Effector memory CD8-positive, alpha-beta T cell (primary cell): ENCODE results near the gene SLC8A1.

ENCODE experiments used
- ATAC-seq: fragments of 150-1000 bp; cut with Tn5 transposase; replicated peaks from 2 replicates; pipeline ENCODE4 v1.10.0; 2021; ENCODE audit warnings: mild to moderate bottlenecking, moderate library complexity
- DNase-seq, 3 experiments: peaks; one replicate each; pipeline ENCODE4 v3.0.0; 2021
- H3K27ac Mint-ChIP-seq, 2 donors: one replicate each; pipeline ENCODE4 v1.8.0; 2022; ENCODE audit warnings: mild to moderate bottlenecking in 2 of 2, mixed read lengths in 2 of 2, moderate library complexity in 2 of 2
- H3K27me3 Mint-ChIP-seq, 2 donors: one replicate each; pipeline ENCODE4 v1.8.0; 2022; ENCODE audit warnings: mixed read lengths in 2 of 2
- H3K36me3 Mint-ChIP-seq: one replicate; pipeline ENCODE4 v1.8.0; 2022; ENCODE audit warnings: mild to moderate bottlenecking, moderate library complexity, mixed read lengths; ENCODE audit not compliant: insufficient read depth
- H3K4me1 Mint-ChIP-seq, 2 donors: one replicate each; pipeline ENCODE4 v1.8.0; 2022; ENCODE audit warnings: low read depth in 2 of 2, mixed read lengths in 2 of 2
- H3K4me3 Mint-ChIP-seq, 2 donors: one replicate each; pipeline ENCODE4 v1.8.0; 2022; ENCODE audit warnings: mild to moderate bottlenecking in 2 of 2, mixed read lengths in 2 of 2, moderate library complexity in 2 of 2
- H3K9me3 Mint-ChIP-seq, 2 donors: one replicate each; pipeline ENCODE4 v1.8.0; 2022; ENCODE audit warnings: mixed read lengths in 2 of 2

Gene SLC8A1

GRCh38 chr2:40113997-40114396 is 337.9 kb downstream of the SLC8A1 start:
- Mint-ChIP-seq H3K4me3 (no peak overlapping the region), H3K9me3 (peaks cover 5 to 7% of the 10 kb centered on the region in 2 donors), H3K27me3 (no peaks in the 10 kb centered on the region), H3K4me1 (no peaks in the 10 kb centered on the region), H3K36me3 (no peaks in the 10 kb centered on the region), H3K27ac (no peak overlapping the region)
- ATAC-seq (no peak), DNase-seq (no peak)

DNA sequence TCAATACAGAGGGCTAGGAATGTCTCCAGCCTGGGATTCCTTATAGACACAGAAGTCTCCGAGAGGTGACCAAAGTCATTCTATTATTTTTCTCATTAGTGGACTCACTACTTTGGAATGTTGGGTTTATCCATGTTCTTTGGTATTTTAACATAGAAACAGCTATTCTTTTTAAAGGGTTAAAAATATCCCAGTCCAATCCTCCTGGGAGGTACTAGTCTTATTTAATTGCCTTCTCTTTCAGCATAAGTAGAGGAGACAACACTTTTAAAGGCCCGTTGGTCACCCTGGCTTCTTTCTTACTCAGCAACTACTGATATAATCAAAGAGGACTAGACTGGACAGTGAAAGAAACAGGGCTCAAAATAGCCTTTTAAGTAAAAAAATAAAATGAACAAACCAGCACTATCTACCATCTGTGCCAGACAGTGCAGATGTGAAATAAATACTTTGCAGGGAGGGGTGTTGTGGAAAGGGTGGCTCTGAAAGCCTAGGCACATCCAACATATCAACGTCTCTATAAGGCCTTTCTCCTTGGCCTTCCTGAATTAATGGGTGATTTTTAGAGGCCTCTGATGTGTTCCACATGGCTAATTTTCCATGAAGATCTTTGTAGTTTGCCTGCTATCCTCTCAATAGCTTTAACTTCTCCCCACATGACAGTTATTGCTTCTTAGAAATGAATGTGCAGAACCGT is 338.5 kb downstream of the SLC8A1 start:
- Mint-ChIP-seq H3K27ac (no peak overlapping the region), H3K36me3 (no peaks in the 10 kb centered on the region), H3K4me1 (no peaks in the 10 kb centered on the region), H3K4me3 (no peak overlapping the region), H3K27me3 (no peaks in the 10 kb centered on the region), H3K9me3 (peaks cover 5 to 9% of the 10 kb centered on the region in 2 donors)
- ATAC-seq, result no peak
- DNase-seq, result no peak

DNA sequence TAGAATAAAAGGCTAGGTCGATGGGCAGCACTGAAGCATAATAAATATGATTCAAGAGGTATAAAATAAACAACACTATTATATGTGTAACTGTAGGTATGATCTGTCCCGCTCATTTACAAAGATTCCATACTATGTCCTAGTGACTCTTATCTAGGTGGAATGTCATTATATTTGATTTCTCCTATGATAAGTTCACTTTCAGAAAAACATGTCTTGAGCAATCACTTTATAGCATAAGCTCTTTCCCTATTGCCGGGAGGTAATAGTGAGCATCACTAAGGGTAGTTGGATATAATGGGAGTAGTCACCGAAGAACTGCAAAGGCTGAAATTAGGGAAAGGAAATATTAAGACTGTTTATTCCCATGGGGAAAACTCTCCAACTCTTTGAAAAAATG is 342.5 kb downstream of the SLC8A1 start:
- H3K9me3 Mint-ChIP-seq, result peaks cover 1 to 9% of the 10 kb centered on the region in 2 donors
- H3K4me3 Mint-ChIP-seq, result no peak overlapping the region
- DNase-seq, result no peak
- H3K36me3 Mint-ChIP-seq, result no peaks in the 10 kb centered on the region
- ATAC-seq, result no peak
- H3K27ac Mint-ChIP-seq, result no peak overlapping the region
- H3K27me3 Mint-ChIP-seq, result no peaks in the 10 kb centered on the region
- H3K4me1 Mint-ChIP-seq, result no peaks in the 10 kb centered on the region

- no peaks in the 10 kb centered on the region for H3K4me1 Mint-ChIP-seq
- no peak overlapping the region for H3K4me3 Mint-ChIP-seq
- DNase-seq (no peak), ATAC-seq (no peak)
- H3K36me3 Mint-ChIP-seq, result no peaks in the 10 kb centered on the region
- H3K27ac Mint-ChIP-seq, result no peak overlapping the region
- peaks cover 1 to 9% of the 10 kb centered on the region in 2 donors for H3K9me3 Mint-ChIP-seq
- no peaks in the 10 kb centered on the region for H3K27me3 Mint-ChIP-seq
Observed at GRCh38 chr2:40108851-40109250, 343.0 kb downstream of the SLC8A1 start.

DNA sequence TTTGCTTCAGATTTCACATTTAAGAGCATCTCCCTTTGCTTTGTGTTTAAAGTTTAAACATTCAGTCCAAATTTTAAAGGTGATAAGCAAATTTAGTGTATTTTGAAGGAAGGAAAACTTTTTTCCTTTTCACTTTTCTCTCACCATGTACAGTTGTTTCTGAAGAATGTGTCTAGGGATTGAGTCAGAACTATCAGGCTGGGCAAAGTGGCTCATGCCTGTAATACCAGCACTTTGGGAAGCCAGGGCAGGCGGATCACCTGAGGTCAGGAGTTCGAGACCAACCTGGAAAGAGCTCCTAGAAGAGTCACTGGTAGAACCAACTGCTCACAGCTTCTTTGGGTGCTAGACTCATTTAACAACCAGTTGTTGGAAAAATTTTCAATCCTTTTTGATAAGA is 345.8 kb downstream of the SLC8A1 start:
- no peaks in the 10 kb centered on the region for H3K36me3 Mint-ChIP-seq
- H3K27ac Mint-ChIP-seq, result no peak overlapping the region
- peaks cover 0 to 9% of the 10 kb centered on the region in 2 donors for H3K9me3 Mint-ChIP-seq
- no peak for DNase-seq
- H3K27me3 Mint-ChIP-seq, result no peaks in the 10 kb centered on the region
- no peak overlapping the region for H3K4me3 Mint-ChIP-seq
- H3K4me1 Mint-ChIP-seq, result no peaks in the 10 kb centered on the region
- ATAC-seq, result no peak

- no peak overlapping the region for H3K27ac Mint-ChIP-seq
- H3K4me1 Mint-ChIP-seq, result no peaks in the 10 kb centered on the region
- DNase-seq (no peak), ATAC-seq (no peak)
- peaks cover 0 to 9% of the 10 kb centered on the region in 2 donors for H3K9me3 Mint-ChIP-seq
- H3K36me3 Mint-ChIP-seq, result no peaks in the 10 kb centered on the region
- no peak overlapping the region for H3K4me3 Mint-ChIP-seq
- no peaks in the 10 kb centered on the region for H3K27me3 Mint-ChIP-seq
Observed at GRCh38 chr2:40105593-40105992, 346.3 kb downstream of the SLC8A1 start.

DNA sequence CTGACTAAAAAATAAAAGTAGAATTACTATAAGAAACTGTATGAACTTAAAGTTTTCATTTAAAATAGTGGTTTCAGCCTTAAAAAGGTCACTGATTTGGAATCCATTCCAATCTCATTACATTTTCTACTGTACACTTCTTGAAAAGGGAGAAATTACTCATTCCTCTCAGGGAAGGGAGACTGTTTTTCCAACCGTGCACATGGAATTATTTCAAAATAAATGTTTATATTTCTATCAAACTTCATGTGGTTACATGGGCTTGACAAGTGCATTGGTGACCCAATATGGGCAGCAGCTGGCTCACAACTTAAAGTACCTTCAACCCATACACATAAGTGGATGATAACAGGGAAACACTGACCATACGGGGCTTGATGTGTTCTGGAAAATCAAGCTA is 348.3 kb downstream of the SLC8A1 start:
- no peaks in the 10 kb centered on the region for H3K36me3 Mint-ChIP-seq
- no peak overlapping the region for H3K4me3 Mint-ChIP-seq
- H3K9me3 Mint-ChIP-seq, result no peaks in the 10 kb centered on the region
- ATAC-seq (no peak), DNase-seq (no peak)
- no peaks in the 10 kb centered on the region for H3K27me3 Mint-ChIP-seq
- H3K4me1 Mint-ChIP-seq, result no peaks in the 10 kb centered on the region
- no peak overlapping the region for H3K27ac Mint-ChIP-seq

GRCh38 chr2:40103163-40103562 is 348.7 kb downstream of the SLC8A1 start:
- Mint-ChIP-seq H3K4me1 (no peaks in the 10 kb centered on the region), H3K27me3 (no peaks in the 10 kb centered on the region), H3K4me3 (no peak overlapping the region), H3K27ac (no peak overlapping the region), H3K36me3 (no peaks in the 10 kb centered on the region), H3K9me3 (no peaks in the 10 kb centered on the region)
- ATAC-seq (no peak), DNase-seq (no peak)

GRCh38 chr2:40102447-40102846 is 349.4 kb downstream of the SLC8A1 start:
- DNase-seq, result no peak
- H3K4me1 Mint-ChIP-seq, result no peaks in the 10 kb centered on the region
- H3K27ac Mint-ChIP-seq, result no peak overlapping the region
- no peaks in the 10 kb centered on the region for H3K9me3 Mint-ChIP-seq
- no peak for ATAC-seq
- no peaks in the 10 kb centered on the region for H3K27me3 Mint-ChIP-seq
- H3K4me3 Mint-ChIP-seq, result no peak overlapping the region
- H3K36me3 Mint-ChIP-seq, result no peaks in the 10 kb centered on the region

DNA sequence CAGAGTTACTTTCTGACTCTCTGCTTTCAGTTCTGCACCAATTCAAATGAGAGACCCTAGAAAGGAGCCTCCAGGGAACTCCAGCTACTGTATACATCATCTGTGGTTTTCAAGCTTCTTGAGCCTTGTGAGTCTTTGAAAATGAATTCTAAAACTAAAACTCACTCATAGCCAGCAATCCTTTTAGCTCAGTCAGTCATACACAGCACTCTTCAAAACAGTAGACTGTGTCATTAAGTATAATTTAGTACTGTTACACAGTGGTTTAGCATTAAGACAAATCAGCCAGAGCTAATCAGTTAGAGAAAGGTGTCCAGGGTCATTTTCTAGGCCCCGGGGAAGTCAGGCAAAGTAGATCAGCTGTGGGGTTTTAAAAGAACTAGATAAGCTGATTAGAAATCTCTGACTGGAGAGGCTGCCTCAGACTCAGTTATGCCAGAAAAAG is 350.7 kb downstream of the SLC8A1 start:
- H3K36me3 Mint-ChIP-seq, result no peaks in the 10 kb centered on the region
- DNase-seq, result no peak
- H3K27ac Mint-ChIP-seq, result no peak overlapping the region
- H3K9me3 Mint-ChIP-seq, result no peaks in the 10 kb centered on the region
- H3K4me3 Mint-ChIP-seq, result no peak overlapping the region
- no peaks in the 10 kb centered on the region for H3K4me1 Mint-ChIP-seq
- ATAC-seq, result no peak
- no peaks in the 10 kb centered on the region for H3K27me3 Mint-ChIP-seq

GRCh38 chr2:40100676-40101075 is 351.2 kb downstream of the SLC8A1 start:
- DNase-seq, result no peak
- no peaks in the 10 kb centered on the region for H3K36me3 Mint-ChIP-seq
- H3K27ac Mint-ChIP-seq, result no peak overlapping the region
- ATAC-seq, result no peak
- no peaks in the 10 kb centered on the region for H3K27me3 Mint-ChIP-seq
- no peaks in the 10 kb centered on the region for H3K9me3 Mint-ChIP-seq
- H3K4me1 Mint-ChIP-seq, result no peaks in the 10 kb centered on the region
- no peak overlapping the region for H3K4me3 Mint-ChIP-seq

GRCh38 chr2:40098786-40099470 is 353.0 kb downstream of the SLC8A1 start:
- no peak for DNase-seq
- Mint-ChIP-seq H3K9me3 (no peaks in the 10 kb centered on the region), H3K27me3 (no peaks in the 10 kb centered on the region), H3K27ac (no peak overlapping the region), H3K36me3 (no peaks in the 10 kb centered on the region), H3K4me1 (no peaks in the 10 kb centered on the region), H3K4me3 (no peak overlapping the region)
- ATAC-seq, result no peak

DNA sequence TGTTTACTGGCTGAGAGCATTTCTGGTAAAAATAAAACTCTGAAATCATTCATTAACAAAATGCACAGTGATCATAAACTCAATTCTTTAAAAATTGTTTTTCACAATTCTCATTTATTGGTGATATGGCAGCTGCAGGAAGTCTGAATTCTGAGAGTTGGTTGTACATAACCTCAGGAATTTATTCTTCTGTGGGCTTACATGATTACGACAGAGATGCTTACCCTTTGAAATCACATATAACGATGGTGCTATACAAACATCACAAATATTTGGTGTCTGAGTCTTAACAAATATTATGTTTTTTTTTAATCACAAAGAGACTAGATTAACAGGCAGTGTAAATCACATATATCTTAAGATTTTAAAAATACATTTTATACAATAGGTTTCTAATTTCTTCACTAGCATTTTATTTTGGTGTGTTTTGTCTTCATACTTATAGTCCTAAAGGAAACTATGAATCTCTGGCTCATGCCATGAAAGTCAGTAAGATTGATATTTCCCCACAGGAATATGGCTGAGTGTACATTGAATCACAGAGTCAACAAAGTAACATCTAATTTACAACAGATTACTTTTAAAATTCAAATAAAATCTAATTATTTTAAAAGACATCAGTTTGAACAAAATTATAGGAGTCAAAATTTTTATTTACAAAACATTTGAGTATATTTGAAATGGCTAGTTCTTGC is 354.1 kb downstream of the SLC8A1 start:
- no peak for DNase-seq
- no peak for ATAC-seq
- H3K9me3 Mint-ChIP-seq, result no peaks in the 10 kb centered on the region
- no peak overlapping the region for H3K27ac Mint-ChIP-seq
- H3K4me3 Mint-ChIP-seq, result no peak overlapping the region
- H3K27me3 Mint-ChIP-seq, result no peaks in the 10 kb centered on the region
- H3K36me3 Mint-ChIP-seq, result no peaks in the 10 kb centered on the region
- no peaks in the 10 kb centered on the region for H3K4me1 Mint-ChIP-seq

DNA sequence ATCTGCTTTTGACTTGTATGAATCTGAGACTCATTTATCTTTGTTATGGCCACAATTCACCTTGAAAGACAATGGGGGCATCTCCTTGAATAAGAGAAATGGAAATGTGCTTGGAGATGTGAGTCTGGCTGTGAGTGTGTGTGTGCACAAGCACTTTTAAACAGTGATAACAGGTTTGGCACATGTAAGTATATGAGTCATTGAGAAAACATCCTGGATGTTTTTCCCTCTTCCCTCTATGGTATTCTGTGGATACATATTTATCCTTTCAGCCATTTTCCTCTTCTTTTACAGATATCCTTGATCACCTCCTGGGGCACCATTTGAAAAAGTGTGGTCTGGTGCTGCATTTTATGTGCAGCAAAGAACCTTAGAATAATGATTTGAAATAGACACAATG is 355.5 kb downstream of the SLC8A1 start:
- H3K4me3 Mint-ChIP-seq, result no peak overlapping the region
- no peak for ATAC-seq
- no peaks in the 10 kb centered on the region for H3K4me1 Mint-ChIP-seq
- no peak for DNase-seq
- no peaks in the 10 kb centered on the region for H3K9me3 Mint-ChIP-seq
- no peaks in the 10 kb centered on the region for H3K36me3 Mint-ChIP-seq
- H3K27ac Mint-ChIP-seq, result no peak overlapping the region
- H3K27me3 Mint-ChIP-seq, result no peaks in the 10 kb centered on the region
